Lung (tissue), 12 donors: ENCODE results near the gene VPS37D. TPM values are rescaled to one million over a fixed set of nuclear protein-coding genes. Genes with fewer than 3 reads are reported as not detected.
"Not testable (repeated sequence)": the region's sequence is repeated elsewhere in the genome, so short reads cannot be mapped to it uniquely, and the experiment has no call there.

Source experiments
- ATAC-seq: fragments of 200-7000 bp; cut with Tn5 transposase; one replicate; pipeline ENCODE4 v1.9.1; 2020; ENCODE audit warnings: moderate number of reproducible peaks; ENCODE audit not compliant: insufficient read depth, low FRiP score
- DNase-seq, 3 donors: peaks; one replicate each; pipeline ENCODE4 v3.0.0-alpha.2; 2013 to 2017
- H3K27ac ChIP-seq, 2 donors: one replicate each; pipeline ENCODE4 v1.5.1; 2013; ENCODE audit warnings: mild to moderate bottlenecking in 2 of 2, moderate library complexity in 2 of 2, control low read depth in 1 of 2, inconsistent platforms in 1 of 2, low read depth in 1 of 2, low read length in 1 of 2
- H3K27me3 ChIP-seq, 3 donors: one replicate each; pipeline ENCODE4 v1.5.1; 2013; ENCODE audit warnings: low read length in 2 of 3; ENCODE audit not compliant: control insufficient read depth in 3 of 3, insufficient read depth in 3 of 3
- H3K36me3 ChIP-seq, 4 donors: one replicate each; pipeline ENCODE4 v1.5.1; 2013; ENCODE audit warnings: low read length in 4 of 4, mild to moderate bottlenecking in 1 of 4, moderate library complexity in 1 of 4; ENCODE audit not compliant: control insufficient read depth in 4 of 4, insufficient read depth in 4 of 4
- H3K4me1 ChIP-seq, 5 donors: one replicate each; pipeline ENCODE4 v1.5.1; 2013; ENCODE audit warnings: low read length in 5 of 5, mild to moderate bottlenecking in 2 of 5, moderate library complexity in 1 of 5; ENCODE audit not compliant: control insufficient read depth in 5 of 5, insufficient read depth in 5 of 5
- H3K4me3 ChIP-seq: one replicate; pipeline ENCODE4 v1.5.1; 2013; ENCODE audit warnings: mild to moderate bottlenecking, control low read depth, moderate library complexity
- H3K9ac ChIP-seq, 2 donors: one replicate each; pipeline ENCODE4 v1.5.1; 2013; ENCODE audit warnings: low read length in 2 of 2, control low read depth in 1 of 2; ENCODE audit not compliant: insufficient read depth in 1 of 2
- H3K9me3 ChIP-seq, 4 donors: one replicate each; pipeline ENCODE4 v1.5.1; 2013; ENCODE audit warnings: low read length in 3 of 4, mild to moderate bottlenecking in 1 of 4, moderate library complexity in 1 of 4; ENCODE audit not compliant: control insufficient read depth in 4 of 4, insufficient read depth in 3 of 4
- WGBS, 2 donors: extraction: QIAGEN DNeasy Blood & Tissue Kit; methylation state at CpG; one replicate each; pipeline ENCODE4 v1.1.7; 2013; 5-methylcytosine and 5-hydroxymethylcytosine counted together
- polyA plus RNA-seq, 2 donors: library from polyadenylated mRNA; stranded (reverse); fragments of 200-250 nt; gene quantifications; one replicate each; pipeline ENCODE4 v1.2.1, GENCODE V29; 2013
- total RNA-seq, 2 donors: library from RNA; depleted of rRNA in 1 of 2; stranded (reverse); fragments of >200 nt in 1 of 2; gene quantifications; one replicate each; pipeline ENCODE4 v1.2.1, GENCODE V29; 2014 to 2021
- TF ChIP-seq, protein P1 (sequence below): IDR thresholded peaks from 2 replicates; pipeline ENCODE4 v1.5.1; 2012; ENCODE audit warnings: mild to moderate bottlenecking; ENCODE audit errors: control extremely low read depth, extremely low read depth
- donor health status: control.
- donor health status: control.
- donor health status: Bipolar disorder and iron deficiency.
- donor health status: healthy.
- donor health status: DM: yes; HTN: yes; CAD: no.

The VPS37D gene
- total and polyA plus RNA-seq, 4 donors = 0.66 to 5.5 (median 1.3) TPM

DNA sequence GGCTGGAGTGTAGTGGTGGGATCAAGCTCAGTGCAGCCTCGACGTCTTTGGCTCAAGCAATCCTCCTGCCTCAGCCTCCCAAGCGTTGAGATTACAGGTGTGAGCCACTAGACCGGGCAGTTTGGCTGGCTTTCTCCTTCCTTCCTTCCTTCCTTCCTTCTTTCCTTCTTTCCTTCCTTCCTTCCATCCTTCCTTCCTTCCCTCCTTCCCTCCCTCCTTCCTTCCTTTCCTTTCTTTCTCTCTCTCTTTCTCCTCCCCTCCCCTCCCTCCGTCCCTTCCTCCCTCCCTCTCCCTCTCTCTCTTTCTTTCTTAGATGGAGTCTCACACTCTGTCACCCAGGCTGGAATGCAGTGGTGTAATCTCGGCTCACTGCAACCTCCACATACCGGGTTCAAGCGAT, 7.6 kb upstream of the VPS37D start:
- Histone ChIP-seq H3K4me1 (no peaks in the 10 kb centered on the region), H3K4me3 (no peak overlapping the region), H3K9me3 (peaks cover 0 to 7% (median 4%) of the 10 kb centered on the region in 4 donors), H3K27me3 (no peaks in the 10 kb centered on the region), H3K27ac (no peak overlapping the region), H3K9ac (no peak overlapping the region), H3K36me3 (no peaks in the 10 kb centered on the region)
- DNase-seq (no peak), ATAC-seq (no peak)
- TF ChIP-seq, protein P1, sequence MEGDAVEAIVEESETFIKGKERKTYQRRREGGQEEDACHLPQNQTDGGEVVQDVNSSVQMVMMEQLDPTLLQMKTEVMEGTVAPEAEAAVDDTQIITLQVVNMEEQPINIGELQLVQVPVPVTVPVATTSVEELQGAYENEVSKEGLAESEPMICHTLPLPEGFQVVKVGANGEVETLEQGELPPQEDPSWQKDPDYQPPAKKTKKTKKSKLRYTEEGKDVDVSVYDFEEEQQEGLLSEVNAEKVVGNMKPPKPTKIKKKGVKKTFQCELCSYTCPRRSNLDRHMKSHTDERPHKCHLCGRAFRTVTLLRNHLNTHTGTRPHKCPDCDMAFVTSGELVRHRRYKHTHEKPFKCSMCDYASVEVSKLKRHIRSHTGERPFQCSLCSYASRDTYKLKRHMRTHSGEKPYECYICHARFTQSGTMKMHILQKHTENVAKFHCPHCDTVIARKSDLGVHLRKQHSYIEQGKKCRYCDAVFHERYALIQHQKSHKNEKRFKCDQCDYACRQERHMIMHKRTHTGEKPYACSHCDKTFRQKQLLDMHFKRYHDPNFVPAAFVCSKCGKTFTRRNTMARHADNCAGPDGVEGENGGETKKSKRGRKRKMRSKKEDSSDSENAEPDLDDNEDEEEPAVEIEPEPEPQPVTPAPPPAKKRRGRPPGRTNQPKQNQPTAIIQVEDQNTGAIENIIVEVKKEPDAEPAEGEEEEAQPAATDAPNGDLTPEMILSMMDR = no peak
- WGBS, 2 donors = 63% methylated on average over 8 of the region's 8 CpGs

DNA sequence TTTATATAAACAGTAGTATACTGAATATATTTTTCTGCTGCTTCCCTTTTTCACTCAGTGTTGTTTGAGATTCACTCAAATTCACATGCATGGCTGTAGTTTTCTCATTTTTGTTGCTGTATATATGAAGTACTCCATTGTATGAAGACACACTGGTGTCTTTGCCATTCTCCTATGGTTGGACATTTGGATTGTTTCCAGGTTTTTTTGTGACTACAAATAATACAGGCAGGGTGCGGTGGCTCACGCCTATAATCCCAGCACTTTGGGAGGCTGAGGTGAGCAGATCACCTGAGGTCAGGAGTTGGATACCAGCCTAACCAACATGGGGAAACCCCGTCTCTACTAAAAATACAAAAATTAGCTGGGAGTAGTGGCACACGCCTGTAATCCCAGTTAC, 7.0 kb upstream of the VPS37D start:
- not testable (repeated sequence) for H3K27ac ChIP-seq, H3K36me3 ChIP-seq, DNase-seq, H3K9ac ChIP-seq, H3K4me3 ChIP-seq, H3K4me1 ChIP-seq, H3K9me3 ChIP-seq, H3K27me3 ChIP-seq, ATAC-seq
- WGBS, 2 donors = 50 to 73% methylated on average over 4 of the region's 4 CpGs

DNA sequence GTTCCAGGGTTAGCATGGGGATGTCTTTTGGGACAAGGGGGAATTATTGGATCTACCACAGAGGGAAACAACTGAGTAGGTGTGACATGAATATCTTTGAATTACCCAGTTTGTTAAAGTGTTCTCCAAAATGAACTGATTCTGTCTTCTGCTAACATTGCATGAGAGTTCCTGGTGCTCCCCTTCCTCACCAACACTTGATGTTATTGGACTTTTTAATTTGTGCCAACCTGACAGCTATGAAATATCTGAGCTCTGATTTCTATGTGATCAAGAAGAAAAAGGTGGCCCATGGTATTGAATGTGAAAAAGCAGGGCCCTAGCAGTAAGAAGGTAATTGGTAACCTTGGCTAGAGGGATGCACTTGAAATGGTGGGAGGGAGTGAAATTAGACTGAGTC, 4.6 kb upstream of the VPS37D start:
- H3K4me1 ChIP-seq = peaks cover 0 to 2% (median 0%) of the 10 kb centered on the region in 5 donors
- DNase-seq = no peak
- no peak overlapping the region for H3K4me3 ChIP-seq
- H3K27me3 ChIP-seq = no peaks in the 10 kb centered on the region
- no peak for ATAC-seq
- peaks cover 0 to 7% (median 4%) of the 10 kb centered on the region in 4 donors for H3K9me3 ChIP-seq
- no peak overlapping the region for H3K9ac ChIP-seq
- H3K36me3 ChIP-seq = no peaks in the 10 kb centered on the region
- TF ChIP-seq, protein P1 = no peak
- H3K27ac ChIP-seq = no peak overlapping the region

DNA sequence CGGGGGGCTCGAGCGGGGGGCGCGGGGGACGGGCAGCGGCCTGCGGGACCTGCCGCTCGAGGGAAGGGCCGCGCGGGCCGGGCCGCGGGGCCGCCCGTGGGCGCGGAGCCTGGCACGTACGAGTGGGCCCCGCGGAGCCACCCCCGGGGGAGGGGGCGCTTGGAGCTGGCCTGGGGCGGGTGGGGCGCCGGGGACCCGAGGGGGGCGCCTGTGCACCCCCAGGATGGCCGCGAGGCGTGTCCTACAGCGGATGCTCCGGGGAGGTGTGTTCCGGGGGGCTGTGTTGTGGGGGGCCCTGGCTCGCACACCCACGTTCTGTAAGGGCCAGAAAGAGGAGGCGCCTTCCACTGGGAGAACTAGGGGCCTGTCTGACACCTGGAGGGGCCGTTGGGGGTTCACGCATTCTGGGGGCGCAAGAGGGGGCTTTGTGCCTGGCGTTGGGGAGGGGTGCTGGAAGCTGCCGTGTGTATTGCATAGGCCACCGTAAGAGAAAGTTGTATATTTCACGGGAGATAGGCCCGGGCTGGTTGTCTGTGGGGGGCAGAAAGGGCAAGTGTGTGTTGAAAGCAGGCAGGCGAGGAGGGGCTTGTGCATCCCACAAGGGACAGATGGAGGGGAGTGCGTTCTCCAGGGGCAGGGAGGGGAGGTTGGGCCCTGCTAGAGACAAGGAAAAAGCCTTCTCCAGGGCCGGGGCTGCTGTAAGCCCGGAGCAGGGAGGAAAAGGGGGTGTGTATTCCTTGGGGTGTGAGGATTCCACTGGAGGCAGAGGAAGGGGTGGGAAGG, 663 bp downstream of the VPS37D start:
- TF ChIP-seq, protein P1 = no peak
- H3K4me3 ChIP-seq = peak overlapping the region; percentile 64
- H3K4me1 ChIP-seq = peaks cover 0 to 11% (median 4%) of the 10 kb centered on the region in 5 donors
- peaks cover 0 to 5% (median 0%) of the 10 kb centered on the region in 4 donors for H3K9me3 ChIP-seq
- WGBS, 2 donors = 2 to 3% methylated on average over 40 to 52 of the region's 52 CpGs
- DNase-seq = peak; percentile 37 to 60 (median 37)
- H3K9ac ChIP-seq = peak overlapping the region; percentile 42 to 55
- no peak overlapping the region for H3K27ac ChIP-seq
- no peaks in the 10 kb centered on the region for H3K27me3 ChIP-seq
- no peak for ATAC-seq
- H3K36me3 ChIP-seq = peaks cover 0 to 7% (median 2%) of the 10 kb centered on the region in 4 donors
